ENCODE measurements around the gene GRPEL2.

Gene GRPEL2

DNA sequence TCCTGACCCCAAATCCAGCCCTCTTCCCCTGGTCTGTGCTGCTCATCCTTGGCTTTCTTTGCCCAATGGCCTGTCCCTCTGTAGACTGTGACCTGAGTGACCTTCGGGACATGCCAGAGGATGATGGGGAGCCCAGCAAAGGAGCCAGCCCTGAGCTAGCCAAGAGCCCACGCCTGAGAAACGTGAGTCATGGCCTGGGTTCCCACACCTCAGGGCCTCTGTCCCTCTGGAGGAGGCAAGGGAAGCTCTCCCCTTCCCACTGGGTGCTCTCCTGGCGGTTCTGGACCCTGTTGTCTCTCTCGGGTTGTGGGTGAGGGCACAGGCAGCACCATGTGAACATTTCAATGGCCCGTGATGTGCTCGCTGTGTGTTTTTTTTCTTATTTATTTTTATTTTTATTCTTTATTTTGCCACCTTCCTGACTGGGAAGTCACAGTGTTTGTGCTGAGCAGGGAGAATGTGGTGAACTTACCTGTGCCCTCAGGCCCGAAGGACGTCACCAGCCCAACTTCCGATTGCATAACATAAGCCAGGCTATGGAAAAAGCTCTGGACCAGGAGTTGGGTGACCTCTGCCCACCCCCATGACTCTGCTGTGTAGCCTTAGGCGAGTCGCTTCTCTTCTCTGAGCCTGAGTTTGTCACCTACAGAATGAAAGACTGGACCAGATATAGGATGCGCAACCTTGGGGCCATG, 44.1 kb upstream of the GRPEL2 start:
- TF ChIP-seq CTCF (IDR thresholded peaks at IDR 0.05; ENCODE audit: insufficient read depth, low read depth, low read length, missing control alignments): no peak
- H3K4me3 ChIP-seq (ENCODE audit: low read depth, low read length): no peak overlapping the region
- no peak for DNase-seq (ENCODE audit: low read depth)

GRCh38 chr5:149301744-149302380, 43.4 kb upstream of the GRPEL2 start:
- no peak for TF ChIP-seq CTCF (IDR thresholded peaks at IDR 0.05; ENCODE audit: insufficient read depth, low read depth, low read length, missing control alignments)
- no peak overlapping the region for H3K4me3 ChIP-seq (ENCODE audit: low read depth, low read length)
- DNase-seq (ENCODE audit: low read depth): no peak

DNA sequence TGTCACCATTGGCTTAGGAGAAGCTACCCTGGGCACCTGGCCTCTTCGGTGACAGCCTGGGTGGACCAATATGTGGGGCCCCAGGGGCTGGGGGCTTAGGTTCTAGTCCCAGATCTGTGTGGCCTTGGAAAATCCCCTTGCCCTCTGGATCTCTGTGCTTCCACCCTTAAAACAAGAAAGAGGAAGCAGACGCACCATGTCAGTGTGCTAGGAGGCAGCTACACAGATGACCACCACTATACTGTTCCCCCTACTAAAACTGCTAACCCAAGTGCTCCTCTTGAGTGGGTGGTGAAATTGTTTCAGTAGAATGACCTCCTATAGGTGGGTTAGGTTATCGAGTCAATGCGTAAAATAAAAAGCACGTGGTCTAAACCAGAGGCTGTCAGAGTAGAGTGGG, 42.7 kb upstream of the GRPEL2 start:
- TF ChIP-seq CTCF (IDR thresholded peaks at IDR 0.05; ENCODE audit: insufficient read depth, low read depth, low read length, missing control alignments): no peak
- DNase-seq (ENCODE audit: low read depth): no peak
- no peak overlapping the region for H3K4me3 ChIP-seq (ENCODE audit: low read depth, low read length)

DNA sequence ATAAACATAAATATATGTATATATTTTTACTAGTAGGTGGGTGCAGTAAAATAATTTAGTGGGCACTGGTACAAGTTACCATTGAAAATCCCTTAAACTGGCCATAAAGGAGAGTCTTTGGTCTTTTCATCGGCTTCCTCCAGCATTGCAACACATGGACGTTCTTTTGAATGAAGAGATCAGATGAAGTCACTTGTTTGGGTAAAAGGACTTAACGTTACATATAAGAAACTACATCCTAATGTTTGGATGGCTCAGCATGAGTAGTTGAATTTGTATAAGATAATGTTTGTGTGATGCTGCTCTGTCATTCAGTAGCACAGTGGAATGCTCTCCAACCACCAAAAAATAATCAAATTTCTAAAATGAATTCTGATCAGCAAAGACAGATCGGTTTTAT, 42.1 kb upstream of the GRPEL2 start:
- no peak for DNase-seq (ENCODE audit: low read depth)
- H3K4me3 ChIP-seq (ENCODE audit: low read depth, low read length): no peak overlapping the region
- no peak for TF ChIP-seq CTCF (IDR thresholded peaks at IDR 0.05; ENCODE audit: insufficient read depth, low read depth, low read length, missing control alignments)

DNA sequence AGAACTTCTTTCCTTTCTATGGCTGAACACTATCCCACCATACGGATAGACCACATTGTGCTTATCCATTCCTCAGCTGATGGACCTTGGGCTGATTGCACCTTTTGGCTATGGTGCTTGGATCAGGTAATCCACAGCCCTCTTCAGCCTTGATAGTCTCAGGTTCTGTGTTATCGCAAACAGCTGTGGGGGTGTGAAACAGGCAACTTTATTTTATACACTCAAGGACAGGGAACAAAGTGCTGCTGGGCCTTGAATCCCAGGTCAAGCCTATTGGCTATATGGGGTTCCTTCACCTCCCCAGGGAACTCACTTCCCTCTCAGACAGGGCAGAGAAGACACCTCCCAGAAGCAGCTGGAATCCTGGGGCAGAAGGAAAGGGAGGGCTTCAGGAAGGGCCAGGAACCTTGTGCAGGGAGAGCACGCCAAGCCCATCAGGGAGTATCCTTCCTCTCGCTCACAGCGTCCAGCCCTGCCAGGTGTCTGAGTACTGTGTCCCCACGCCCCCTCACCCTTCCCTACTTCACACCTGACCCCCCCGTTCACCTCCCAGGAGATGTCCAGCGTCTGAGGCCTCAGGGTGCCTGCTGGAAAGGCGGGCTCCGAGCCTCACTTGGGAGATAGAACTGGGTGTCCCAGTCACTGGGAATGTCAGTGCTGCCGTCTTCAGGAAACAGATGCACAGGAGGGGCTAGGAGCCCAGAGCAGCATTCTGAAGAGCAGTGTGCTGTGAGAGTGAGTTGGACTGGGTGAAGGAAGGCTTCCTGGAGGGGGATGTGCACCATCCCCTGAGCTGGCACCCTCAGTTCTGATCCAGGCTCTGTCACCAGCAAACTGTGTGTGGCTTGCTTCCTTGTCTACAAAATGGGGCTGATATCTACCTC, 40.9 kb upstream of the GRPEL2 start:
- no peak overlapping the region for H3K4me3 ChIP-seq (ENCODE audit: low read depth, low read length)
- no peak for TF ChIP-seq CTCF (IDR thresholded peaks at IDR 0.05; ENCODE audit: insufficient read depth, low read depth, low read length, missing control alignments)
- DNase-seq (ENCODE audit: low read depth): no peak

GRCh38 chr5:149309354-149309753, 35.9 kb upstream of the GRPEL2 start:
- no peak for DNase-seq (ENCODE audit: low read depth)
- TF ChIP-seq CTCF (IDR thresholded peaks at IDR 0.05; ENCODE audit: insufficient read depth, low read depth, low read length, missing control alignments): no peak
- H3K4me3 ChIP-seq (ENCODE audit: low read depth, low read length): no peak overlapping the region
